A673 (cell line): Measurements from ENCODE around the gene SLC4A1. TPM values are rescaled to one million over a fixed set of nuclear protein-coding genes. Genes with fewer than 3 reads are reported as not detected.

Experiments
- BruUV-seq: library from RNA; stranded (reverse); fragments of 400-500 nt; replicated peaks from 2 replicates; lab custom pipeline; 2021; lab: Mats Ljungman, UMichigan
- CTCF ChIA-PET: fragments of 300-600 bp; sonication (Branson Sonifier 250); formaldehyde crosslinking; loops from one replicate; lab custom pipeline; 2022; ENCODE audit warnings: antibody characterized with exemption; lab: Charles Lee
- POLR2A ChIA-PET: fragments of 300-600 bp; sonication (Branson Sonifier 250); formaldehyde crosslinking; loops from one replicate; lab custom pipeline; 2022; ENCODE audit warnings: antibody characterized with exemption; ENCODE audit not compliant: low non-redundant PET; lab: Charles Lee
- DNase-seq: peaks from one replicate; pipeline ENCODE4 v3.0.0-alpha.2; 2015; ENCODE audit warnings: low spot score
- H3K27ac ChIP-seq: fragments of 200-600 bp; sonication (generic); 2 replicates; pipeline ENCODE4 v1.5.1; 2016; ENCODE audit warnings: mixed run types, low read depth, mild to moderate bottlenecking, mixed read lengths, antibody characterized with exemption, low read length; ENCODE audit not compliant: poor library complexity, severe bottlenecking
- H3K27me3 ChIP-seq: fragments of 200-600 bp; sonication (generic); replicated peaks from 2 replicates; pipeline ENCODE4 v1.6.1; 2017; ENCODE audit warnings: mixed run types, low read depth, mild to moderate bottlenecking, mixed read lengths, antibody characterized with exemption, low read length; ENCODE audit not compliant: insufficient read depth, poor library complexity
- H3K36me3 ChIP-seq: fragments of 200-600 bp; sonication (generic); 2 replicates; pipeline ENCODE4 v1.6.1; 2016; ENCODE audit warnings: mixed run types, mild to moderate bottlenecking, mixed read lengths, antibody characterized with exemption, low read length; ENCODE audit not compliant: insufficient read depth, poor library complexity, severe bottlenecking
- H3K4me1 ChIP-seq: fragments of 200-600 bp; sonication (generic); 2 replicates; pipeline ENCODE4 v1.6.1; 2017; ENCODE audit warnings: mixed run types, mild to moderate bottlenecking, mixed read lengths, antibody characterized with exemption, low read length; ENCODE audit not compliant: insufficient read depth, poor library complexity, severe bottlenecking
- H3K4me3 ChIP-seq: fragments of 200-600 bp; sonication (generic); 2 replicates; pipeline ENCODE4 v1.5.1; 2016; ENCODE audit warnings: low read depth, mixed run types, mild to moderate bottlenecking, mixed read lengths, low read length; ENCODE audit not compliant: poor library complexity, severe bottlenecking
- H3K9me3 ChIP-seq: fragments of 200-600 bp; sonication (generic); 2 replicates; pipeline ENCODE4 v1.6.1; 2016; ENCODE audit warnings: mixed run types, low read depth, mild to moderate bottlenecking, mixed read lengths, antibody characterized with exemption, low read length; ENCODE audit not compliant: poor library complexity, severe bottlenecking
- EZH2 ChIP-seq: fragments of 200-600 bp; sonication (generic); IDR thresholded peaks from 2 replicates; pipeline ENCODE4 v1.6.1; 2017; ENCODE audit warnings: borderline replicate concordance, low read depth, mild to moderate bottlenecking, mixed read lengths, antibody characterized with exemption, low read length; ENCODE audit not compliant: poor library complexity, severe bottlenecking
- intact Hi-C: fragments of 100-400 bp; cut with micrococcal nuclease; formaldehyde crosslinking; loops from one replicate; pipeline ENCODE4 v1.10.0; 2022; ENCODE audit not compliant: unreplicated experiment
- total RNA-seq: library from RNA; stranded (reverse); gene quantifications from 2 replicates; pipeline ENCODE4 v1.2.3, GENCODE V29; 2021
- TF ChIP-seq, protein P1 (sequence below): fragments of 300-800, 200-600 bp; sonication (generic); conservative IDR thresholded peaks from 2 replicates; pipeline ENCODE4 v1.5.1; 2017; ENCODE audit warnings: low read depth, mild to moderate bottlenecking, antibody characterized with exemption, low read length, moderate library complexity, mixed read lengths

The SLC4A1 gene
- total RNA-seq, 1 experiment from 2014 or later, result not detected

DNA sequence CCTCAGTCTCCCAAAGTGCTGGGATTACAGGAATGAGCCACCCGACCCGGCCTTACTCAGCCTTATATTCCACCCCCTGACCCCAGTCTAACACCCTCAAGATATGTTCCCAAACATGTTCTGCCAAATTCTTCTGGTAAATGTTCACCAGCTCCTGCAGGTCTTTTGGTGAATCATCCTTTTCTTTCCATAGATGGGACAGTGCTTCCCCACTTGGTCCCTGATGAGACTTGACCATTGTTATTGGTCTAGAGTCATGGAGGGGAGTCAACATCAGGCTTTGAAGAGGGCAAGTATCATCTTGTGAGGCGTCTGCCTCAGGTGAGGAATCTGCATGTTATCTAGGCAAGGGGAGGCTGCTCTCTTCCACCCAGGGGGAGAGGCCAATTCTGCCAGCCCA is 30.0 kb upstream of the SLC4A1 start:
- no peak for DNase-seq
- Histone ChIP-seq H3K36me3 (no peaks in the 10 kb centered on the region), H3K27ac (no peak overlapping the region), H3K27me3 (no peaks in the 10 kb centered on the region), H3K9me3 (no peaks in the 10 kb centered on the region), H3K4me1 (no peaks in the 10 kb centered on the region), H3K4me3 (no peak overlapping the region)
- intact Hi-C loops, result no loop called here
- ChIA-PET POLR2A (no interaction called here), CTCF (no interaction called here)
- TF ChIP-seq EZH2, result no peak
- TF ChIP-seq, protein P1, sequence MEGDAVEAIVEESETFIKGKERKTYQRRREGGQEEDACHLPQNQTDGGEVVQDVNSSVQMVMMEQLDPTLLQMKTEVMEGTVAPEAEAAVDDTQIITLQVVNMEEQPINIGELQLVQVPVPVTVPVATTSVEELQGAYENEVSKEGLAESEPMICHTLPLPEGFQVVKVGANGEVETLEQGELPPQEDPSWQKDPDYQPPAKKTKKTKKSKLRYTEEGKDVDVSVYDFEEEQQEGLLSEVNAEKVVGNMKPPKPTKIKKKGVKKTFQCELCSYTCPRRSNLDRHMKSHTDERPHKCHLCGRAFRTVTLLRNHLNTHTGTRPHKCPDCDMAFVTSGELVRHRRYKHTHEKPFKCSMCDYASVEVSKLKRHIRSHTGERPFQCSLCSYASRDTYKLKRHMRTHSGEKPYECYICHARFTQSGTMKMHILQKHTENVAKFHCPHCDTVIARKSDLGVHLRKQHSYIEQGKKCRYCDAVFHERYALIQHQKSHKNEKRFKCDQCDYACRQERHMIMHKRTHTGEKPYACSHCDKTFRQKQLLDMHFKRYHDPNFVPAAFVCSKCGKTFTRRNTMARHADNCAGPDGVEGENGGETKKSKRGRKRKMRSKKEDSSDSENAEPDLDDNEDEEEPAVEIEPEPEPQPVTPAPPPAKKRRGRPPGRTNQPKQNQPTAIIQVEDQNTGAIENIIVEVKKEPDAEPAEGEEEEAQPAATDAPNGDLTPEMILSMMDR, result no peak
- no TSS peak for BruUV-seq

DNA sequence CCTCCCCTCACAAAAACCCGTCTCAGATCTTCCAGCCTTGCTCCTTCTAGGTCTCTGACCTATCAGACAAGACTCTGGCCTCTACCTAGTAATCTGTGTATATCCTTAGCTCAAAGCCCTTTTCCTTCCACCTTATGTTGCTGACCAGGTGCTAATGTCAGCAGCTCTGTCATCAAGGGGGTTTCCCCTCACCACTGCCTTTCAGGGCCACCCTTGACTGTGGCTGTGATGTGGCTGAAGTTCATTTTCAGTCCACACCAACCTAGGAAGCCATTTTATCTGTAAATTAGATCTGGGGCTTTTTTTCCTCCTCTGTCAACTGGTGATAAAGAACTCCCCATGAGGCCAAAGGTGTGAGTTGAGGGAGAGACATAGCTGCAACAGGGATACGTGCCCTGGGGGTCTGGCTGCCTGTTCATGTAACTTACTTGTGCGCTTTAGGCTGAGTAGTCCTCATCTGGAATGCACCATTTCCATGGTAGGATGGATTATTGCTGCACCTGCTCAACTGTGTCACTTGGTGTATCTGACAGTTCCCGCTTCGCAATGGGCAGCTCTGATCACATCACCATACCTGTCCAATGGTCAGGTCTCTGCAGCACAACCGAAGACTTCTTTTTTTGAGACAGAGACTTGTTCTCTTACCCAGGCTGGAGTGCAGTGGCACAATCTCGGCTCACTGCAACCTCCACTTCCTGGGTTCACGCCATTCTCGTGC is 25.7 kb upstream of the SLC4A1 start:
- Histone ChIP-seq H3K4me3 (no peak overlapping the region), H3K27ac (no peak overlapping the region), H3K27me3 (no peaks in the 10 kb centered on the region), H3K9me3 (no peaks in the 10 kb centered on the region), H3K4me1 (no peaks in the 10 kb centered on the region), H3K36me3 (no peaks in the 10 kb centered on the region)
- POLR2A ChIA-PET, result no interaction called here
- CTCF ChIA-PET, result no interaction called here
- intact Hi-C loops, result no loop called here
- no peak for TF ChIP-seq EZH2
- BruUV-seq, result no TSS peak
- no peak for DNase-seq

DNA sequence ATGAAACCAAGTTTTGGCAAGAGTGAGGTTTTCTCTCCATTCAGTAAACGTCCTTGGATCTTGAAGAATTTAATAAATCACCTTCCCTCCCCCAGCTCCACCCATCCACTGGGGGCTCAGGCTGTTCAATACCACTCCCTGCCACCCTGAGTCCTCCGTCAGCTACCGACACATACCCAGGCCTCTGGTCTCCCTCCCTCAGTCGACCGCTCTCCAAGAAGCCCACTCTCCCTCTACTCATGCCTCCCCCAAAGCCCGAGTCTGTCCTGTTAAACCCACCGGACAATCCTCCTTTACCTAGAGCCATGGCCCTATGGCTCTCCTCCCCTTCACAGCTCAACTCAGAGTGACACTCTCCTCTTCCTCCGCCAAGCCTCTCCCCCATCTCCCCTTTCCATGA is 19.7 kb upstream of the SLC4A1 start:
- H3K27ac ChIP-seq, result no peak overlapping the region
- POLR2A ChIA-PET, result no interaction called here
- no peak overlapping the region for H3K4me3 ChIP-seq
- BruUV-seq, result no TSS peak
- no peaks in the 10 kb centered on the region for H3K36me3 ChIP-seq
- CTCF ChIA-PET, result no interaction called here
- TF ChIP-seq, protein P1, result no peak
- no peak for TF ChIP-seq EZH2
- no peaks in the 10 kb centered on the region for H3K27me3 ChIP-seq
- no peaks in the 10 kb centered on the region for H3K9me3 ChIP-seq
- no peak for DNase-seq
- intact Hi-C loops, result no loop called here
- no peaks in the 10 kb centered on the region for H3K4me1 ChIP-seq

DNA sequence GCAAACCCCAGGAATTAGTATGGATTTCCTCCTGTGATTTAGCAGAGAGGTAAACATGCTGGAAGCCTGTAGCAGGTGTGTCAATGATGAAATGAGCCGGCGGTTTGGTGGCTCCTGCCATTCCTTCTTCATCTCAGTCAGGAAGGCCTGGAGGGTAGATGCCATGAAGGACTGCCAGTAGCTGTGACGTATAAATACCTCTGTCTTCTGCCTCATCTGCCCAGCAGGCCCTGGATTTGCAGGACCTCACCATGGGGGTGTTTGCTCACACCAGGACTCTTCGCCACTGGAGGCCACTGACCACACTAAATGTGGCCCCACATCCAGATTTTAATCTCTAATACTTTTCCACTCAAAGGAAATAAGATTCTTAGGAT is 16.1 kb upstream of the SLC4A1 start:
- H3K4me3 ChIP-seq, result no peak overlapping the region
- no peak for DNase-seq
- ChIA-PET POLR2A (no interaction called here), CTCF (no interaction called here)
- no peaks in the 10 kb centered on the region for H3K27me3 ChIP-seq
- no TSS peak for BruUV-seq
- TF ChIP-seq EZH2, result no peak
- TF ChIP-seq, protein P1, result no peak
- intact Hi-C loops, result no loop called here
- H3K9me3 ChIP-seq, result no peaks in the 10 kb centered on the region
- H3K4me1 ChIP-seq, result no peaks in the 10 kb centered on the region
- no peak overlapping the region for H3K27ac ChIP-seq
- H3K36me3 ChIP-seq, result no peaks in the 10 kb centered on the region
